ENCODE measurements around the gene DMRTC2.
"Not testable (repeated sequence)": the region's sequence is repeated elsewhere in the genome, so short reads cannot be mapped to it uniquely, and the experiment has no call there.

DMRTC2 gene

GRCh38 chr19:41871573-41872383, 26.9 kb downstream of the DMRTC2 start:
- no peak for DNase-seq

GRCh38 chr19:41872384-41872774, 27.5 kb downstream of the DMRTC2 start:
- no peak for DNase-seq

DNA sequence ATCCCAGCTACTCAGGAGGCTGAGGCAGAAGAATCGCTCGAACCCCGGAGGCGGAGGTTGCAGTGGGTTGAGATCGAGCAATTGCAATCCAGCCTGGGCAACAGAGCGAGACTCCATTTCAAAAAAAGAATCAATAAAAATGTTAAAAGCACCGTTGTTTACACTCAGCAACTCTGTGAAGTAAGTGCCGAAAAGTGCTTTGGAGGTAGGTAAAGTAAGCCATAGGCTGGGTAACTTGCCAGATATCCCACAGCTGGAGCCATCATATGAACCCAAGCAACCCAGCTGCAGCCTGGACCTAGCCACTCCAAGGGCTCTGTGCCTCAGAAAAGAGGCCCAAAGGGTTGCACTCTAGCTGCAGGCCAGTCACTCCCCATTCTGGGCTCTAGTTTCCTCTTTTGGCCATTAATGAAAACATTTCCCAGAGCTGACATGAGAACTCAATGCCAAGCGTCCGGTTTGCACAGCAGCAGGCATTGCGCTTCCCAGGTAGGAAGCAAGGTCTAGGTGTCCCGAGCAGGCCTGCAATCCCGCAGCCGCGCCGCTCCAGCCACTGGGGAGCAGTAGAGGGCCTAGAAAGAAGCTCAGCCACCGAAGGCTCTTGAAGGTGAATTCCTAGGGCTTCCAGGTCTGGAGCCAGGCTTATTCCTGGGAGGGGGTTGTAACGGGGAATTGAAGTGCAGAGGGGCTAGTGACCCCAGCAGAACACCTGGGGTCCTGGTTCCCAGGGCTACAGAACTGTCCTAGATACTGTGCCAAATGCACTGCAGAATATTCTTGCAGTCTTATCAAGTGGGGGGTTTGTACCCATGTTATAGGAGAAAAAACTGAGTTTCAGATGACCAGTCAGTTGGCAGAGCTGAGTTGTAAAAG, 28.2 kb downstream of the DMRTC2 start:
- no peak for DNase-seq

GRCh38 chr19:41875973-41876372, 31.1 kb downstream of the DMRTC2 start:
- DNase-seq = not testable (repeated sequence)

DNA sequence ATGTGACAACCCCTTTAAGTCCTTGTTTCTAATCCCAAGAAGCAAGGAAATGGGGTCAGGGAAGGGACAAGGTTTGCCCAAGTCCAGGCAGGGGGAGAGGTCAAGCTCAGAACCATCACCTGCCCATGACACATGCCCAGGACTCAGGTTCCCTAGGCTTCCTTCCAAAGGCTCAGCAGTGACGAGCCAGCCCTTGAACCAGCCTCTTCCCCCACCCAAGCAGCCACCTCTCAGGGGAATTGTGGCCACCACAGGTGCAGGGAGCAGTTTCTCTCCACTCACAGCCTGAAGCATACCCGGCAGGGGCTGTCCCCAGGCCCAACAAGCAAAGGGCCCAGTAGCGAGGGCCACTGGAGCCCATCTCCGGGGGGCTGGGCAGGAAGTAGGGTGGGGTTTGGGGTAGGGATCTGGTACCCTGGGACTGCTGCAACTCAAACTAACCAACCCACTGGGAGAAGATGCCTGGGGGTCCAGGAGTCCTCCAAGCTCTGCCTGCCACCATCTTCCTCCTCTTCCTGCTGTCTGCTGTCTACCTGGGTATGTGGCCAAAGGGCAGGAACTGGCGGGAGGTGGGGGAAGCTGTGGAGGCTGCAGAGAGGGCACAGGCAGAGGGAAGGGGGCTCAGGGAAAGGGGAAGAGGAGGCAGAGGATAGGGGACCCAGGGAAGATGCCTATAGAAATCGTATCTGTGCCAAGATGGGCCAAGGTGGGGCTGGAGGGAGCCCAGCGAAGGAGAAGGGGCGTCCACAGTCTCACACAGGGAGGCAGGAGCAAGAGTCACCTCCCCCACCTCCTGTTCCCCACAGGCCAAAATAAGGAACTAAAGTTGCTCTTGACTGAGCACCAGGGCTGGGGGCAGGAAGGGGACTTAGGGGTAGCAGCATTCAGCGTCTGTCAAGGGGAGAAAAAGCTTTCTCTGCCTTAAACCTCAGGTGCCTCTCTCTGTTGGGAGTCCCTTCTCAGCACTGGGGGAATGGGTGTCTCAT, 32.3 kb downstream of the DMRTC2 start, which contains the start of gene CD79A:
CD79A (plus strand) TSS at position 433 of the 986 bp plus-strand sequence; CDS start at position 459, 26 bp downstream.
- no peak for DNase-seq

DNA sequence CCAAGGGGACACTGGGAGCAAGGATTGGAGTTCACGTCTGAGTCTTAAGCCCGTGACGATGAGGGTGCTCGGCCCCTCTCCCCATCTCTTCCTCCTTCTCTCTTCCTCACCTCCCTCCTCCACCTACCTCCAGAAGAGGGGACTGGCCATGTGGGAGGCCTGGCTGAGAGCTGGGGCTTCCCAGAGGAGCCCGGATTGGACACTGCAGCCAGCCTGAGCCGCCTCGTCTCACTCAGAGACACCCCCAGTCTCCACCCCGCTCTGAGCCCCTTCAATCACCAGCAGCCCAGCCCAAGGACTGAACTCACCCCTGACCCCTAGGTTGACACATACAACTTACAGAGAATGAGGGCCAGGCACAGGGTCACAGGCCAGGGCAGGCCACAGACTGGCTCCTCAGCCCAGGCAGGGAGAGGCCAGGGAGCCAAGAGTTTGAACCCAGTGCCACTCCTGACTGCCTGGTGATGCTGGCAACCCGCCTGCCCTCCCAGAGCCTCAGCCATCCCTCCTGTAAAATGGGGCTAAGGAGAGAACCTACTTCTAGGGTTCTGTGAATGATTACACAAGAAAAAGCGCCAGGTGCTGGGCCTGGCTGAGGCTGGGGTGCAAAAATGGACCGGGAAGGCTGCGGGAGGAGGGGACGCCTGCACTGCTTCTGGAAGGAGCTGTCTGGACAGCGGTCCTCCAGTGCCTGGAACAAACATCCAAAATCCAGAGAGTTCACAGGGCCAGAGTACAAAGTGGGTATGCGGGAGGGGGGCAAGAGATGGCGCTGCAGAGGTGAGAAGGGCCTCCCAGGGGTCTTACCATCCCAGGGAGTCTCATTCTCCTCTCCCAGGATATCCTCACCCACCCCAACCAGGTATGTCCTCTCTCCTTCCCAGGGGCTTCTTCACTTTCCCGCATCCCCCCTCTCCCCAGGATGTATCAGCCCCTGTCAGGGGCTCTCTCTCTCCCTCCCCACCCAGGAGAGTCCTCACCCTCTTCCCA, 33.4 kb downstream of the DMRTC2 start:
- DNase-seq = no peak

DNA sequence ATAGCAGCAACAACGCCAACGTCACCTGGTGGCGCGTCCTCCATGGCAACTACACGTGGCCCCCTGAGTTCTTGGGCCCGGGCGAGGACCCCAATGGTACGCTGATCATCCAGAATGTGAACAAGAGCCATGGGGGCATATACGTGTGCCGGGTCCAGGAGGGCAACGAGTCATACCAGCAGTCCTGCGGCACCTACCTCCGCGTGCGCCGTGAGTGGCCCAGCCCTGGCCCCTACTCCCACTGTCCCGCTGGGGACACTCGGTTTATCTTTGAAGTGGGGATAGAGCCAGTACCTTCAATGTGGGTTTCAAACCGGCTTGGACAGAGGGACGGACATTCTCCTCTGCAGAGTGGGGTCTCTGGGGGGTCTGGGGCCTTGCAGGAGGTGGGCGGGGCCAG, 34.2 kb downstream of the DMRTC2 start:
- DNase-seq = no peak

DNA sequence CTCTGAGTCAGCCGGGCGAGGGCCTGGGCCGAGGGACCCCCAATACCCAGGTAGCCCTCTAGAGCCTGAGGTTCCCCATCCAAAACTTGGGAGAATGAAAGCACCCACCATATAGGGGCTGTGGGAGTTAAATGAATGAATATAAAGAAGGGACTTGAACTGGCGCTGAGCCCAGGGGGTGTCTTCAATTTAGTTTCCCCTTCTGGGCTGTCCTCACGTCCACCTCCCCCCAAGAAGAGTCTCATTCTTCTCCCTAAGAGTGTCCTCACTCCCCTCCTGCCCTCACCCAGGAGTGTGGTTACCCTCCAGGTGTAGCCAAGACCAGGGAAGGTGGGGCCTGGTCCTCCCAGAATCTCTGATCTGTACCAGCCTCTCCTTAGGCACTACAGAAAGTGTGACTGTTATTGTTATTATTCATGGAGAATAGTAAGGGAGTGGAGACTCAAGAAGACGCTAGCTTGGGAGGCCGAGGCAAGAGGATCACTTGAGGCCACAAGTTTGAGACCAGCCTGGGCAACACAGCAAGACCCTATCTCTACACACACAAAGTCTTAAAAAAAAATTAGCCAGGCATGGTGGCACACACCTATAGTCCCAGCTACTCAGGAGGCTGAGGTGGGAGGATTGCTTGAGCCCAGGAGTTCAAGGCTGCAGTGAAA, 35.0 kb downstream of the DMRTC2 start:
- DNase-seq = no peak

GRCh38 chr19:41880329-41880708, 35.5 kb downstream of the DMRTC2 start:
- DNase-seq = no peak

DNA sequence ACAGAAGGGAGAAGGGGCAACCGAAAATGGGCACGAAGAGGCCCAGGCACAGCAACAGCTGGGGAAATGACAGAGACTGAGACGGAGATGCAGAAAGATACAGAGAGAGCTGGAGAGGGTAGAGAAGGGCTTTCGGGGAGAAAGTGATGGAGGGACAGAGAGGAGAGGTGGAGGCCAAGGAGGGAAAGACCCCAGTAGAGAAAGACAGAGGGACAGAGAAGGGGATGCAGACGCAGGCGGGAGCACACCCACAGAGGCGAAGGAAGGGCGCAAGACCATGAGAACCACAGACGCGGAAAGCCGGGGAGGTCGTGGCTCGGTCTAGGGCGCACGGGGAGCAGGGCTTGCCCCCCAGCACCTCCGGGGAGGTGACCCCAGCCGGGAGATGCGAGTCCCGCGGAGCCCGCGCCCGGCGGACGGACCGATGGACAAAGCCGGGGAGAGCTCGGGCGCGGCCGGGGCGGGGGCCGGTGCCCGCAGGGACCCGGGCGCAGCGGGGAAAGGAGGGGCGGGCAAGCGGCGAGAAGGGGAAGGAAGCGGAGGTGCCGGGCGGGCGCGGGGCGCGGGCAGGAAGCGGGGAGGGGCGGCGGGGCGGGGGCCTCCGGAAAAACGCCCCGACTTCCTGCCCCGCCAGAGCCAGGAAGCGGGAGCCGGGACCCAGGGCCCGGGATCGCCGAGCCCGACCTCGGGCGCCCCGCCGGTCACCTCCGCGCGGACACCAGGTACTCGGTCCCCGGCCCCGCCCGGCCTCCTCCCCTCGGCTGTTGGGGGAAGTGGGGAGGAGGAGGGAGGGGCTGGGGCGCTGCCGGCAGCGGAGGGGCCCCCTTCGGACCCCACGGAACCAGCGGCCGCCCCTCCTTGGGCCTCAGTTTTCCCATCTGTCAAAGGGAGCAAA, 38.0 kb downstream of the DMRTC2 start, which contains the start of gene ARHGEF1:
ARHGEF1 (plus strand) TSS at position 617 of the 895 bp plus-strand sequence. CDS start 4,899 bp downstream, outside the sequence.
- peak; percentile 60 for DNase-seq

- DNase-seq = no peak
Measured at GRCh38 chr19:41883463-41883820, 38.6 kb downstream of the DMRTC2 start.

DNA sequence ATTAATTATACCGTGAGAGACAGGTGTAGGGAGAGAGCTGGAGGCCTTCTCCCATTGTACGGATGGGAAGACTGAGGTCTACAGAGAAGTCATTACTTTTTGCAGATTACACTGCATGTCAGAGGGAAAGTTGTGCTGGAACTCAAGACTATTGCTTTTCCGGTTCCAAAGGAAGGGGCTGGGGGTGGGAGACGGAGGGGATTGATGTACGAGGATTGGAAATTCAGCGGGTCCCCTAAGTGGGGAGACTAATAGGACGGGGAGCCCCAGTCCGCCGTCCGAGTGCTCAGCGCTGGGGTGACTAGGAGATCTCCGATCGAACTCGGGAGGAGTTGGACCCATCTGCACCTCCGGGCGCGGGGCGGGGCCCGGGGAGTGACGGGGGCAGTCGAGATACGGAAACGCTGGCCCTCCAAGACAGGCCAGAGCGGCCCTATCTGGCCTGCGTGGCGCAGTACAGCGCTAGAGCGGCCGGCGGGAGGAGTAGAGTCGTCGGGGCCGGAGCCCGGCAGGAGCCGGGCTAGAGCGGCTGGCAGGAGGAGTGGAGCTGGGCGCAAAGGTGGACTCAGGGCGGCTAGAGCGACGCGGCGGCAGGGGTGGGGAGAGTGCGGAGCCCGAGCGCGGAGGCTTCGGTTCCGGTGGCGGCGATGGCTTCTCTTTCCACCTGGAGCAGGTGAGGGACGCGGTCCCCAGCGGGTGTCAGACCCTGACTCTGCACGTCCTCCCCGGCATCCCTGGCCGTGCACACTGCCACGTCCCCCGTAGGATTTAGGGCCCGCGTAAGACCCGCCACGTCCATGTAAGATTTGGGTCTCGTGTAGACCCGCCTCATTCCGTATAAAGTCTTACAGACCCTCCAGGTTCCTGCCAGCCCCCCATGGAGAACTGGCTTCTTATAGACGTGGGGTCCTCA, 39.2 kb downstream of the DMRTC2 start:
- DNase-seq = peak; percentile 96

DNA sequence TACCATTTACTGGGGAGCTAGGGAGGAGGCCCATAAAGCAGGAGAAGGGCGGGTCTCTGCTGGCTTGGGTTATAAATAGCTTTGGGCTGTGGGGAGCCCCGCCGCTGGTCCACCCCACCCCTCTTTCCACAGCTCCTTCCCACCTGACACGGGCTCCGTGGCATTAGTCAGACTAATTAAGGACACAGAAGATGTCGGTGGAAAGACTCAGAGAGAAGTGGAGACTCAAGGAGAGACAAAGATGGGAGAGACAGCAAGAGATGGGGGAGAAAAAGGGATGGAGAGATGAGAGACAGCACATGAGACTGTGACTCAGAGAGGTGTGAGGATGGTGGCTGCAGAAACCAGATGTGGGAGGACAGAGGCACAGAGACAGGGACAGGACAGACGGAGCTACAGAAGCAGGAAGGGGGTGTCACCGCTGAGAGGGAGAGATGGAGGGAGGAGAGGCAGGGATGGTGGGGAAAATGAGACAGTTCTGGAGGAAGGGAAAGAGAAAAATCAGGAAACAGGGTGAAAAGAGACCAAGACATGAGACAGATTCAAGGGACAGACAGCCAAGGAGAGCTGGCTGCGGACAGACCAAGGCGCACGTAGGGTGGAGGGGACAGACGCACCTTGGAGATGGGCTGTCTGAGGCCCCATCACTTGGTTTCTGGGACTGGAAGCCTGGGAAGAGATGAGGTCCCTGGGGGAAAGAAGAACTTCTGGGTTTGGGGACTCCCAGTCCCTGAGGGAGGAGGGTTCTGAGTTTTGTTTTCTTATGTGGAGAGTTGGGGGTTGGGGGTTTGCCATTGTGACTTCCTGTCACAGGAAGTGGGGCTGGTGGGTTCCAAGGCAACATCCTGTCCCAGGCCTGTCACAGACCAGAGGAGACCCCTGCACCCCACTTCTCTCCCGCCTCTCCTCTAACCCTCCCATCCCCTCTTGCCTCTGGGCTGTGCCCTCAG, 42.2 kb downstream of the DMRTC2 start:
- DNase-seq = no peak

DNA sequence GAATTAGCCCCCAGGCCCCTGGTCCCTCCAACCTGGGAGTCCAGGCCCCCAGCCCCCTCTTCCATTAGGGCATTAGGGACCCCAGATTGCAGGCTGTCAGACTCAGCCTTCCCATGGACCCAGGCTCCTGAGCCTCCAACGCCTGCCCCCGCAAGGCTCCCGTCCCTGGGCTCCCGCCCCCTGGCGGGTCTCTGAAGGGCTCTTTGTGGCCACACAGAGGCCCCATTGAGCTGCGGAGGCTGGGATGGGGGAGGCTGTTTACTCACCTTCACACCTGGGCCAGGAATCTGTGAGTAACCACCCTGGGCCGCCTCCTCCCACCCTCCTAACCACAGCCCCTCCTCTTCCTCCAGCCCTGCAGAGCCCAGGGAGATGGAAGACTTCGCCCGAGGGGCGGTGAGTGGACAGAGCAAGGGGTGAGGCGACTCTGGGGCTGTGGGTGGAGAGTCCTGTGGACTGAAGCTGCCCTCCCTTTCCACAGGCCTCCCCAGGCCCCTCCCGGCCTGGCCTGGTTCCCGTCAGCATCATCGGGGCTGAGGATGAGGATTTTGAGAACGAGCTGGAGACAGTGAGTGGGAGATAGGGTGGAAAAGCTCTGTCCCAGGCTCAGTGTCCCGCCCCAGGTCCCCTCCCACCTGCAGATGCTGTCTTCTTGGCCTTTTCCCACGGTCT, 43.0 kb downstream of the DMRTC2 start:
- peak; percentile 85 for DNase-seq

- DNase-seq = no peak
Measured at GRCh38 chr19:41888926-41889325, 44.1 kb downstream of the DMRTC2 start.

- no peak for DNase-seq
Measured at GRCh38 chr19:41889896-41890295, 45.1 kb downstream of the DMRTC2 start.

DNA sequence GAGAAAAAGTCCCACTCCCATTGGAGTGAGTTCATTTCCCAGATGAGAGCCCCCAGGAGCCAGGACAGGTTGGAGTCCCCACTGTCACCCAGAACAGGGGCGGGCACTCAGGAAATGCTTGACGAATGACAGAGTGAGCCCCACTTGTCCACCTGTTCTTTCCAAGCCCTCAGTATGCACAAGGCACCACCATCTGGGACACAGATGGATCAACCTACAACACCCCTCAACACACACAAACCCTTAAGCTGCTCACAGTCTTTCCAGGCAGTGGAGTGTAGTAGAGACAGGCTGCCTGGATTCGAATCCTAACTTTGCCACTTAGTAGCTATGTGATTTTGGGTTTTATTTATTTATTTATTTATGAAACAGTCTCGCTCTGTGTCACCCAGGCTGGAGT, 46.1 kb downstream of the DMRTC2 start:
- no peak for DNase-seq
